Neural cell (in vitro differentiated cells): ENCODE results near the gene DCPS.
"Not testable (repeated sequence)": the region's sequence is repeated elsewhere in the genome, so short reads cannot be mapped to it uniquely, and the experiment has no call there.

Experiments
- CTCF ChIP-seq: fragments of 450-650 bp; IDR thresholded peaks from 2 replicates; pipeline ENCODE4 v1.5.1; 2014; ENCODE audit warnings: antibody characterized with exemption, mild to moderate bottlenecking, moderate library complexity; ENCODE audit not compliant: poor library complexity, severe bottlenecking
- EP300 ChIP-seq: fragments of 450-650 bp; conservative IDR thresholded peaks from 2 replicates; pipeline ENCODE4 v1.6.1; 2014; ENCODE audit warnings: antibody characterized with exemption, mild to moderate bottlenecking, moderate library complexity; ENCODE audit not compliant: poor library complexity, severe bottlenecking
- EZH2 ChIP-seq: fragments of 200-600, 300-800 bp; shearing (Covaris generic), sonication (generic); IDR thresholded peaks from 2 replicates; pipeline ENCODE4 v1.6.1; 2014; ENCODE audit warnings: antibody characterized with exemption, low read length, borderline replicate concordance, mild to moderate bottlenecking; ENCODE audit not compliant: insufficient read depth, poor library complexity, severe bottlenecking
- POLR2AphosphoS5 ChIP-seq: IDR thresholded peaks from 2 replicates; pipeline ENCODE4 v1.6.1; 2012
- RAD21 ChIP-seq: fragments of 450-650 bp; conservative IDR thresholded peaks from 2 replicates; pipeline ENCODE4 v1.6.1; 2014; ENCODE audit warnings: antibody characterized with exemption, mild to moderate bottlenecking, moderate library complexity
- REST ChIP-seq: IDR thresholded peaks from 2 replicates; pipeline ENCODE4 v1.6.1; 2012; ENCODE audit warnings: borderline replicate concordance
- SMC3 ChIP-seq: fragments of 450-650 bp; conservative IDR thresholded peaks from 2 replicates; pipeline ENCODE4 v1.6.1; 2014; ENCODE audit warnings: antibody characterized with exemption, mild to moderate bottlenecking, moderate library complexity; ENCODE audit not compliant: poor library complexity

- TF ChIP-seq RAD21, POLR2AphosphoS5, CTCF, EZH2, SMC3, REST, EP300: not testable (repeated sequence)
Measured at GRCh38 chr11:126368336-126369119, 64.7 kb downstream of the DCPS start.
